Measurements from ENCODE around the gene NKPD1.
A peak's percentile ranks its signal among the peaks of the same experiment; 100 is the strongest.

The NKPD1 gene

GRCh38 chr19:45117167-45117594, 43.6 kb downstream of the NKPD1 start:
- peak; percentile 77 for DNase-seq

DNA sequence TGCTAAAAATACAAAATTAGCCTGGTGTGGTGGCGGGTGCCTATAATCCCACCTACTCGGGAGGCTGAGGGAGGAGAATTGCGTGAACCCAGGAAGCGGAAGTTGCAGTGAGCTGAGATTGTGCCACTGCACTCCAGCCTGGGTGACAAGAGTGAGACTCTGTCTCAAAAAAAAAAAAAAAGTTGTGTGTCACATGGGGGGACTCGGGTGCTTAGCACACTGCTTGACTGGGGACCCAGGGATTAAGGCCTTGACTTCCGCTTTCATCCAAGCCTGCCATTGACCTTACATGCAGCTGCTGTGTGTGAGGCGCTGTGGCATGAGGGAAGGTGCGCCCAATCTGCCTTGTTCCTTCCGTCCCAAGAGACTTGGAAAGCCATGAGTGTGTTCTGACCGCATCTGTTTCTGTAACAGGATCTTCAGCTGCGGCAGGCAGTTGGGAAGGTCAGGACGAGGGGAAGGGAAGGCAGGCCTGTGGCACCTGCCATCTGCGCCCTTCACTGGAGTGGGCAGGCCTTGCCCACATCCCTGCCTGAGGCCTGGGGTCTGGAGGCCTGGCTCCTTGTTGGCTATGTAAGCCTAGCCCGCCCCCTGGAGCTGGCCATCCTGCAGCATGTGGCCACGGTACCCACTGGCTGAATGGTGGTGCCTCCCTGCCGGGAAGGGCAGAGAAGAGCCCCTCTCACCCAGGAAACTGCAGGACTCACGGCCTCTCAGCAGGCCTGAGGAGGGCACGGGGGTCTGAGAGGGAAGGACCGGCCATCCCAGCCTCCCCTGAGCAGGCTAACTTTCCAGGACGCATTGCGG, 44.8 kb downstream of the NKPD1 start:
- no peak for DNase-seq

DNA sequence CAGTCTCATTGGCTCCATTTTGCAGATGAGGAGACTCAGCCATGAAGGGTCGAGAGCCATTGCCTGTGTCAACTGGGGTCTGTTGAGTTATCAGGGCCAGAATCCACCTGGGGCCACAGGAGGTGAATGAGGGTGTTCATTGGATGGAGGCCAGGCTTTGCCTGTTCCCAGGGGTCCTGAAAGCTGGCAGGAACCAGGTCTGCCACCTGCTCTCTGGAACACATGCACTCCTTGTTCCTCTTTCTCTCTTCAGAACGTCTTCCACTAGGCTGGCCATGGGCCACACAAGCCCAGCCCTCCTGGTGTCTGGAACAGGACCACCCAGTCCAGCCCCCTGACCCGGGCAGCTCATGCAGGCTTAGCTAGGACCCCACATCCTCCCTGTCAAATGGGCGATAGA, 46.7 kb downstream of the NKPD1 start:
- peak; percentile 51 for DNase-seq

- DNase-seq: peak; percentile 85
Measured at GRCh38 chr19:45113628-45114027, 47.2 kb downstream of the NKPD1 start.

- no peak for DNase-seq
Measured at GRCh38 chr19:45112111-45112827, 48.5 kb downstream of the NKPD1 start.
